Panc1 (cell line): ENCODE data around the gene ALK. TPM values are rescaled to one million over a fixed set of nuclear protein-coding genes. Genes with fewer than 3 reads are reported as not detected.

ENCODE experiments used
- ATAC-seq: fragments of 200-7000 bp; cut with Tn5 transposase; 2 replicates; pipeline ENCODE4 v1.9.1; 2020; ENCODE audit warnings: mild to moderate bottlenecking, moderate library complexity
- BruUV-seq: library from RNA; stranded (reverse); fragments of 400-500 nt; replicated peaks from 2 replicates; lab custom pipeline; 2021; lab: Mats Ljungman, UMichigan
- CTCF ChIA-PET: fragments of 300-600 bp; sonication (Branson Sonifier 250); formaldehyde crosslinking; loops from one replicate; lab custom pipeline; 2022; ENCODE audit warnings: antibody characterized with exemption; lab: Charles Lee
- POLR2A ChIA-PET: fragments of 300-600 bp; sonication (Branson Sonifier 250); formaldehyde crosslinking; loops from one replicate; lab custom pipeline; 2022; ENCODE audit warnings: antibody characterized with exemption; lab: Charles Lee
- DNase-seq: peaks from one replicate; pipeline ENCODE4 v3.0.0-alpha.2; 2010; ENCODE audit warnings: low read depth, low spot score
- H3K27ac ChIP-seq: 2 replicates; pipeline ENCODE4 v1.5.1; 2011; ENCODE audit warnings: mild to moderate bottlenecking, low read length, inconsistent platforms
- H3K27me3 ChIP-seq: fragments of 200-500 bp; sonication (Bioruptor generic); 2 replicates; pipeline ENCODE4 v1.6.0; 2014; ENCODE audit warnings: low read length, inconsistent platforms; ENCODE audit not compliant: control insufficient read depth, insufficient read depth
- H3K36me3 ChIP-seq: fragments of 200-500 bp; sonication (Bioruptor generic); 2 replicates; pipeline ENCODE4 v1.5.1; 2014; ENCODE audit warnings: inconsistent platforms, mild to moderate bottlenecking, low read length, moderate library complexity; ENCODE audit not compliant: control insufficient read depth, insufficient read depth
- H3K4me1 ChIP-seq: 2 replicates; pipeline ENCODE4 v1.5.1; 2011; ENCODE audit warnings: inconsistent platforms, mild to moderate bottlenecking, low read length, moderate library complexity; ENCODE audit not compliant: control insufficient read depth, insufficient read depth
- H3K4me3 ChIP-seq, 2 experiments: 2 replicates each; pipeline ENCODE4 v1.5.1; 2011 to 2012; ENCODE audit warnings: low read depth in 2 of 2, low read length in 2 of 2, mild to moderate bottlenecking in 2 of 2, inconsistent platforms in 1 of 2, moderate library complexity in 1 of 2
- H3K9me3 ChIP-seq: fragments of 200-500 bp; sonication (Bioruptor generic); 2 replicates; pipeline ENCODE4 v1.5.1; 2014; ENCODE audit warnings: low read depth, mild to moderate bottlenecking, inconsistent platforms, low read length, moderate library complexity; ENCODE audit not compliant: control insufficient read depth, insufficient read depth
- CTCF ChIP-seq: fragments of 450-650 bp; IDR thresholded peaks from 2 replicates; pipeline ENCODE4 v1.5.1; 2017; ENCODE audit warnings: mild to moderate bottlenecking
- POLR2AphosphoS5 ChIP-seq: IDR thresholded peaks from 2 replicates; pipeline ENCODE4 v1.6.1; 2012; ENCODE audit warnings: mild to moderate bottlenecking, low read depth, low read length, moderate library complexity
- REST ChIP-seq, 2 experiments: IDR thresholded peaks; 2 replicates each; pipeline ENCODE4 v1.6.1; 2011 to 2012; ENCODE audit warnings: low read depth in 2 of 2, control low read depth in 1 of 2, low read length in 1 of 2, mild to moderate bottlenecking in 1 of 2, moderate library complexity in 1 of 2; ENCODE audit not compliant: insufficient read depth in 1 of 2
- SIN3A ChIP-seq: IDR thresholded peaks from 2 replicates; pipeline ENCODE4 v1.6.1; 2012; ENCODE audit warnings: low read depth, mild to moderate bottlenecking, low read length, moderate library complexity, borderline replicate concordance; ENCODE audit not compliant: insufficient read depth
- TCF7L2 ChIP-seq: IDR thresholded peaks from 2 replicates; pipeline ENCODE4 v1.6.1; 2011; ENCODE audit warnings: mild to moderate bottlenecking, low read depth, low read length, inconsistent platforms
- in situ Hi-C: cut with HindIII; loops from 2 replicates; pipeline ENCODE4 v1.10.0; 2016; ENCODE audit warnings: low sequenced_read_pairs, low pct_unique_long_range_greater_than_20kb
- intact Hi-C: fragments of 100-400 bp; cut with micrococcal nuclease; formaldehyde crosslinking; loops from one replicate; pipeline ENCODE4 v1.10.0; 2022; ENCODE audit not compliant: unreplicated experiment
- total RNA-seq: library from RNA; stranded (reverse); gene quantifications from one replicate; pipeline ENCODE4 v1.2.1, GENCODE V29; 2021; ENCODE audit not compliant: unreplicated experiment

Gene ALK
- total RNA-seq, 1 experiment from 2014 or later, result not detected

- TF ChIP-seq REST (IDR thresholded peaks at IDR 0.05; ENCODE audit: insufficient read depth in 1 of 2, low read depth in 2 of 2, low read length in 1 of 2), result no peak
- TF ChIP-seq CTCF, result no peak
- no peak for TF ChIP-seq POLR2AphosphoS5
- no peak for TF ChIP-seq TCF7L2
- TF ChIP-seq SIN3A, result no peak
- intact Hi-C loops (no loop called here), in situ Hi-C loops (no loop called here)
- ATAC-seq (no peak), DNase-seq (no peak)
- Histone ChIP-seq H3K27me3 (no peaks in the 10 kb centered on the region), H3K27ac (no peak overlapping the region), H3K4me1 (no peaks in the 10 kb centered on the region), H3K9me3 (no peaks in the 10 kb centered on the region), H3K36me3 (no peaks in the 10 kb centered on the region), H3K4me3 (no peak overlapping the region)
- BruUV-seq, result no TSS peak
- ChIA-PET CTCF (no interaction called here), POLR2A (no interaction called here)
Measured at GRCh38 chr2:29741132-29741531, 180.3 kb downstream of the ALK start.

GRCh38 chr2:29733965-29734364 lies 187.4 kb downstream of the ALK start:
- H3K36me3 ChIP-seq, result no peaks in the 10 kb centered on the region
- no peaks in the 10 kb centered on the region for H3K4me1 ChIP-seq
- ChIA-PET POLR2A (no interaction called here), CTCF (no interaction called here)
- TF ChIP-seq CTCF (no peak), REST (IDR thresholded peaks at IDR 0.05; ENCODE audit: insufficient read depth in 1 of 2, low read depth in 2 of 2, low read length in 1 of 2) (no peak), SIN3A (no peak), POLR2AphosphoS5 (no peak), TCF7L2 (no peak)
- H3K27me3 ChIP-seq, result no peaks in the 10 kb centered on the region
- in situ Hi-C loops, result no loop called here
- no peaks in the 10 kb centered on the region for H3K9me3 ChIP-seq
- H3K4me3 ChIP-seq, result no peak overlapping the region
- DNase-seq (no peak), ATAC-seq (no peak)
- no peak overlapping the region for H3K27ac ChIP-seq
- BruUV-seq, result no TSS peak
- intact Hi-C loops, result no loop called here
